Omental fat pad (tissue), 4 donors: ENCODE data around the gene SEMA5A. TPM values are rescaled to one million over a fixed set of nuclear protein-coding genes. Genes with fewer than 3 reads are reported as not detected.

ENCODE experiments used
- ATAC-seq: fragments of 150-250 bp; one replicate; pipeline ENCODE4 v1.9.1; 2016; ENCODE audit warnings: mild to moderate bottlenecking, moderate library complexity; ENCODE audit not compliant: low FRiP score
- DNase-seq: peaks from one replicate; pipeline ENCODE4 v3.0.0-alpha.2; 2019; ENCODE audit warnings: low spot score
- total RNA-seq, 4 donors: library from RNA; depleted of rRNA; stranded (reverse); fragments of >200 nt; gene quantifications; one replicate each; pipeline ENCODE4 v1.1.0, GENCODE V29; 2016
- TF ChIP-seq, protein P1 (sequence below), 3 donors: fragments of 450-650 bp; IDR thresholded peaks; one replicate each; pipeline ENCODE4 v1.5.1; 2016 to 2017; ENCODE audit warnings: antibody characterized with exemption in 3 of 3, mild to moderate bottlenecking in 3 of 3, moderate library complexity in 2 of 3

Gene SEMA5A
- total RNA-seq, 4 donors from 2014 or later: 6.3 to 60.2 (median 22.1) TPM

DNA sequence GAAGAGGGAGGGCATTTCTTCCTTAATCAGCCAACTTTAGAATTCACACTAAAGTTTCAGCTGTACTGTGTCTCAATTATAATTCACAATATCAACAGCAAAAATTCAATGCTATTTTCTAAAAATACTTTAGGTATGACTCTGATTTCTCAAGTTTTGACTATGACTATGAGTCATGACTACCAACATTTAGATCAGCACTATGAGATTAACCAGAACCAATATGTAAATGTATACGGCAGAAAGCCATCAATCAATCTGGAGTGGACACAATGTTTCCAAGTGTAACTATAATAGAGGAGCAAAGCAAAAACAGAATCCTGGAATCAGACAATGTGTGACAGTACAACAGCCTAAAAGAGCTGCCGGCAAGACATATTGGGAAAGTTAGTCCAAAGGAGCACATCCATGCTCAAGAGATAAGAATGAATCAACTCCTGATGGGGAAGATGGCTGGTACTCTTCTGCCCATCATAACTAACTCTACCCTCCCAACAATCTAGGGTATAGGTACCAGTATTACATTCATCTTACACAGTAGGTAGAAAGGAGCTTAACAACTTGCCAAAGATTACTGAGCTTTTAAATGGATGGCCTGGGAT, 294.4 kb downstream of the SEMA5A start:
- TF ChIP-seq, protein P1, sequence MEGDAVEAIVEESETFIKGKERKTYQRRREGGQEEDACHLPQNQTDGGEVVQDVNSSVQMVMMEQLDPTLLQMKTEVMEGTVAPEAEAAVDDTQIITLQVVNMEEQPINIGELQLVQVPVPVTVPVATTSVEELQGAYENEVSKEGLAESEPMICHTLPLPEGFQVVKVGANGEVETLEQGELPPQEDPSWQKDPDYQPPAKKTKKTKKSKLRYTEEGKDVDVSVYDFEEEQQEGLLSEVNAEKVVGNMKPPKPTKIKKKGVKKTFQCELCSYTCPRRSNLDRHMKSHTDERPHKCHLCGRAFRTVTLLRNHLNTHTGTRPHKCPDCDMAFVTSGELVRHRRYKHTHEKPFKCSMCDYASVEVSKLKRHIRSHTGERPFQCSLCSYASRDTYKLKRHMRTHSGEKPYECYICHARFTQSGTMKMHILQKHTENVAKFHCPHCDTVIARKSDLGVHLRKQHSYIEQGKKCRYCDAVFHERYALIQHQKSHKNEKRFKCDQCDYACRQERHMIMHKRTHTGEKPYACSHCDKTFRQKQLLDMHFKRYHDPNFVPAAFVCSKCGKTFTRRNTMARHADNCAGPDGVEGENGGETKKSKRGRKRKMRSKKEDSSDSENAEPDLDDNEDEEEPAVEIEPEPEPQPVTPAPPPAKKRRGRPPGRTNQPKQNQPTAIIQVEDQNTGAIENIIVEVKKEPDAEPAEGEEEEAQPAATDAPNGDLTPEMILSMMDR (IDR thresholded peaks at IDR 0.05): no peak
- ATAC-seq: no peak
- DNase-seq: no peak

DNA sequence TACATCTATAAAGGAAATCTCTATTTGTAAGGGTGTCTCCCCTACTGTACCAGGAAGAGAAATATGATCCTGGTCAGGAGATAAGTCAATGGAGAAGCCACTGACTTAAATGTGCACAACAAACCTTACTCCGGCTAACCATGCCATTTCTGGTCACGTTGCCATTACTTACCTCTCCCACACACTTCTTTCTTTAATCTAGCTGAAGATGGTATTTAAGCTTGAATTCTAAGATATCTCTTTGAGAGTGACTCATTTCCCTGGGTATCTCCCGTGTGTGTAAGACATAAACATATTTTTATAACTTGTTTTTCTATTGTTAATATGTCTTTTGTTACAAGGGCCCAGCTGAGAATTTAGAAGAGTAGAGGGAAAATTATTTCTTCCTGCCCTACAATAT, 296.6 kb downstream of the SEMA5A start:
- TF ChIP-seq, protein P1 (IDR thresholded peaks at IDR 0.05): no peak
- ATAC-seq: no peak
- no peak for DNase-seq

DNA sequence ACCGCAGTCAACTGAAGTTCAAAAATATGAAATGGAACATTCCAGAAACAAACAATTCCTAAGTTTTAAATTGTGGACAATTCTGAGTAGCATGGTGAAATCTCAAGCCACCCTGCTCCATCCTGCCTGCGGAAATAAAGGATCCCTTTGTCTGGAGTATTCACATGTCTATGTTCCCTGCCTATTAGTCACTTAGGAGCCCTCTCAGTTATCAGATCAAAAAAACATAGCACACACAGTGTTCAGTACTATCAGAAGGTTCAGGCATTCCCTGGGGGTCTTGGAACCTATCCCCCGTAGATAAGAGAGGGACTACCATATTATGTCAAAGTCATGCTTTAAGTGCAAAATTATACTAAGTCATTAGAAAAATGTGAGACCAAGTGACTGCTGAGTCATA, 300.8 kb downstream of the SEMA5A start:
- ATAC-seq: no peak
- TF ChIP-seq, protein P1 (IDR thresholded peaks at IDR 0.05): no peak
- no peak for DNase-seq

DNA sequence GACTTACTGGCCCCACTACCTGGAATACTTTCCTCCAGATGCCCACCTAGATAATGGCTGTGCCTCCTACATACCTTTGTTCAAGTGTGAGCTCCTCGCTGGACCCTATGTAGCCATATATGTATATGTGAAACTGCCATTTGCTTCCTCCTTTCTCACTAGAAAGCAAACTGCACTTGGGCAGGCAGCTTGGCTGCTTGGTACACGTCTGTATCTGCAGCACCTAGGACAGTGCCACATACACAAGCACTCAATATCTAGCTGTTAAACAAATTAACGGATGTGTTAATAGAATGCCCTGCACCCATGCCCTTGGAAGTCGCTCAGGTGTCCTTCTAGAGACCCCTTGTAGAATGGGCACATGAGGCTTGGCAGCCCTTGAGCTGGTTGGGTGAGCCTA, 301.5 kb downstream of the SEMA5A start:
- no peak for DNase-seq
- no peak for ATAC-seq
- TF ChIP-seq, protein P1 (IDR thresholded peaks at IDR 0.05): no peak

DNA sequence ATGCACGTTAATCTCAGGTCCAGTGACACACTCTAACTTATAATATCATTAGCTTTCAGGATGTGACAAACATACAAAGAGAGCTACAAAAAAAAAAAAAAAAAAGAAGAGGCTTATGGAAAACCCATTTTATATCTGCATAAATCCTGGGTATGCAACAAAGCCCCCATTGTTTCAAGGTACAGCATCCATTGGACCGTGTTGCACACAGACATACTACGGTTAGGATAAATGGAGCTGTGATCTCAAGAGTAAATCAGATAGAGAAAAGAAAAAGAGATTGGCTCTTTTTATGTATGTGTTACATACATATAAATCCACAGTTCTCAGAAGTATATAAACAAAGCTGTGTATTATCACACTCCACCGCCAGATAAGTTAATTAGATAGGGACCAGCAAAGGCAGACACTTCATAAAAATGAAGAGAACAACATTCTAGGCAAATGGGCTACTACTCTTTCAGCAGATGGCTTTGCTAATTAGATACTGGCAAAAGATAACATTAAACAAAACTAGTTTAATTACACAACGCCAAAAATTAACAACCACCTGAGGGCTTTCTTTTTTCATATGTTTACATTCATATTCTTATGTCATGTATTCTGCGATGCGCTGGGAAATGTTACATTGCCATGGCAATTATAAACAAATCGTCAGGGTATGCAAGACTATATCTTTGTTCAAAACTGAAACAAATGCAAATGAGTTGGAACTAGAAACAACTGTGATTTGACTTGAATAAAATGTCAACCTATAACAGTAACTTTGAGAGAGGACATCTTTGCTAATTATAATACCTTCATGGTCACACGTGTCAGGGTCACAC, 304.2 kb downstream of the SEMA5A start:
- ATAC-seq (no peak), DNase-seq (no peak)
- TF ChIP-seq, protein P1 (IDR thresholded peaks at IDR 0.05): no peak

DNA sequence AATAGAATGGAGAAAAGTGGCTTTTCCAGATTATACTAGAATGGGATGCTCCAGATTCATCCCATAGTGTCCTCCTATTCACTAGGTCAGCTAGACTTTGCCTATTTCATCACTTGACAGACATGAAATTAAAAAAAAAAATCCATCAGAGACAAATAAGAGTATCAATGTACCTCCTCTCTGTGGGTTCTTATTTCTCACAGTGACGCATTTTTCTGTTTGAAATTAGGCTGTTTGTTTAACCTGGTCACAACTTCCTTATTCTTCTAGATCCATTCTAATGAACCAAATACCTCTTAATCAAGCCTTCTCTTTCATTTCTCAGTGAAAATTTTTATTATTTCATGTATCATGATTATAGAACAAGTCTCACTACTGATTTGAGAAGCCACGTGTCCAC, 305.4 kb downstream of the SEMA5A start:
- ATAC-seq: no peak
- TF ChIP-seq, protein P1 (IDR thresholded peaks at IDR 0.05): no peak
- no peak for DNase-seq

DNA sequence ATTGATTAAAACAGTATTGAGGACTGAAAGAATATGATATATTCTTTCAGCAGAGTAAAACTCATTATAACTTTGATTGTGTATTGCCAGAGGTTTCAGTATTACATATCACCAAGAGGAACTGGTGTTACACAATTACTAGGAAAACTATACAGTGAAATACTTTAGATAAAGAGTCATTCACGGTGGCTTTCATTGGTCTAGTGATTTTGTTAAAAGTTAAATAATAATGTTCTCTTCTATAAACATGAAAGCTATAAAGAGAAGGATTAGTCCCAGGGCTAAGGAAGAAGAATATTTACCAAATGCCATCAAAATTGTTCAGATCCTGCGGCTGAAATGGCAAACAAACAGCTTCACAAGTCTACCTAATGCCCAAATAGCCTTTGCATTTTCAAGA, 306.2 kb downstream of the SEMA5A start:
- ATAC-seq (no peak), DNase-seq (no peak)
- TF ChIP-seq, protein P1 (IDR thresholded peaks at IDR 0.05): no peak
